ENCODE results near the gene CLRN3. TPM values are rescaled to one million over a fixed set of nuclear protein-coding genes. Genes with fewer than 3 reads are reported as not detected.

Gene CLRN3
- total and polyA plus RNA-seq, 2 donors (not counting 1 experiment from before 2014, with no cell fraction given) = not detected

- Histone ChIP-seq H4K20me1 (ENCODE audit: control insufficient read depth, extremely low read depth, insufficient read depth, low read length) (no peaks in the 10 kb centered on the region), H3K4me3 (replicated peaks in 1 of 4; ENCODE audit: control extremely low read depth in 1 of 4, insufficient read depth in 1 of 4, low read depth in 3 of 4, low read length in 4 of 4) (no peak overlapping the region), H3K9ac (ENCODE audit: insufficient read depth, low read length) (no peak overlapping the region), H3K27ac (ENCODE audit: insufficient read depth, low read length) (no peak overlapping the region), H2AFZ (ENCODE audit: low read length) (no peak overlapping the region), H3K79me2 (ENCODE audit: control insufficient read depth, insufficient read depth, low read length) (no peaks in the 10 kb centered on the region), H3K27me3 (ENCODE audit: control insufficient read depth, insufficient read depth, low read length) (no peaks in the 10 kb centered on the region), H3K36me3 (ENCODE audit: control insufficient read depth, insufficient read depth, low read length) (no peaks in the 10 kb centered on the region), H3K4me2 (ENCODE audit: extremely low read depth, insufficient read depth, low read length) (no peak overlapping the region), H3K4me1 (ENCODE audit: control insufficient read depth, extremely low read depth, insufficient read depth, low read length) (no peaks in the 10 kb centered on the region), H3K9me3 (ENCODE audit: control insufficient read depth, insufficient read depth, low read depth, low read length) (no peaks in the 10 kb centered on the region)
- TF ChIP-seq CTCF (conservative IDR thresholded peaks at IDR 0.05 in 1 of 2, IDR thresholded peaks at IDR 0.05 in 1 of 2; ENCODE audit: low read depth in 1 of 2, low read length in 2 of 2) (no peak), EZH2 (IDR thresholded peaks at IDR 0.05; ENCODE audit: low read length, missing control alignments) (no peak)
- no peak for DNase-seq (ENCODE audit: low read depth in 2 of 2)
Observed at GRCh38 chr10:127860592-127860991, 32.1 kb downstream of the CLRN3 start.

GRCh38 chr10:127855976-127856375 lies 36.8 kb downstream of the CLRN3 start:
- TF ChIP-seq EZH2 (IDR thresholded peaks at IDR 0.05; ENCODE audit: low read length, missing control alignments) (no peak), CTCF (conservative IDR thresholded peaks at IDR 0.05 in 1 of 2, IDR thresholded peaks at IDR 0.05 in 1 of 2; ENCODE audit: low read depth in 1 of 2, low read length in 2 of 2) (no peak)
- Histone ChIP-seq H3K36me3 (ENCODE audit: control insufficient read depth, insufficient read depth, low read length) (no peaks in the 10 kb centered on the region), H3K27ac (ENCODE audit: insufficient read depth, low read length) (no peak overlapping the region), H3K27me3 (ENCODE audit: control insufficient read depth, insufficient read depth, low read length) (no peaks in the 10 kb centered on the region), H3K4me2 (ENCODE audit: extremely low read depth, insufficient read depth, low read length) (no peak overlapping the region), H3K4me1 (ENCODE audit: control insufficient read depth, extremely low read depth, insufficient read depth, low read length) (no peaks in the 10 kb centered on the region), H2AFZ (ENCODE audit: low read length) (no peak overlapping the region), H3K9me3 (ENCODE audit: control insufficient read depth, insufficient read depth, low read depth, low read length) (no peaks in the 10 kb centered on the region), H3K79me2 (ENCODE audit: control insufficient read depth, insufficient read depth, low read length) (no peaks in the 10 kb centered on the region), H3K9ac (ENCODE audit: insufficient read depth, low read length) (no peak overlapping the region), H3K4me3 (replicated peaks in 1 of 4; ENCODE audit: control extremely low read depth in 1 of 4, insufficient read depth in 1 of 4, low read depth in 3 of 4, low read length in 4 of 4) (no peak overlapping the region), H4K20me1 (ENCODE audit: control insufficient read depth, extremely low read depth, insufficient read depth, low read length) (no peaks in the 10 kb centered on the region)
- DNase-seq (ENCODE audit: low read depth in 2 of 2) = no peak

GRCh38 chr10:127855591-127855881 lies 37.2 kb downstream of the CLRN3 start:
- Histone ChIP-seq H3K27ac (ENCODE audit: insufficient read depth, low read length) (no peak overlapping the region), H3K79me2 (ENCODE audit: control insufficient read depth, insufficient read depth, low read length) (no peaks in the 10 kb centered on the region), H4K20me1 (ENCODE audit: control insufficient read depth, extremely low read depth, insufficient read depth, low read length) (no peaks in the 10 kb centered on the region), H3K9ac (ENCODE audit: insufficient read depth, low read length) (no peak overlapping the region), H3K9me3 (ENCODE audit: control insufficient read depth, insufficient read depth, low read depth, low read length) (no peaks in the 10 kb centered on the region), H3K36me3 (ENCODE audit: control insufficient read depth, insufficient read depth, low read length) (no peaks in the 10 kb centered on the region), H2AFZ (ENCODE audit: low read length) (no peak overlapping the region), H3K4me1 (ENCODE audit: control insufficient read depth, extremely low read depth, insufficient read depth, low read length) (no peaks in the 10 kb centered on the region), H3K4me2 (ENCODE audit: extremely low read depth, insufficient read depth, low read length) (no peak overlapping the region), H3K4me3 (replicated peaks in 1 of 4; ENCODE audit: control extremely low read depth in 1 of 4, insufficient read depth in 1 of 4, low read depth in 3 of 4, low read length in 4 of 4) (no peak overlapping the region), H3K27me3 (ENCODE audit: control insufficient read depth, insufficient read depth, low read length) (no peaks in the 10 kb centered on the region)
- DNase-seq (ENCODE audit: low read depth in 2 of 2) = no peak
- TF ChIP-seq EZH2 (IDR thresholded peaks at IDR 0.05; ENCODE audit: low read length, missing control alignments) (no peak), CTCF (conservative IDR thresholded peaks at IDR 0.05 in 1 of 2, IDR thresholded peaks at IDR 0.05 in 1 of 2; ENCODE audit: low read depth in 1 of 2, low read length in 2 of 2) (no peak)
